IMR-90 (cell line): Measurements from ENCODE around the gene TGFA. TPM values are rescaled to one million over a fixed set of nuclear protein-coding genes. Genes with fewer than 3 reads are reported as not detected.

Source experiments
- ATAC-seq: fragments of 200-7000 bp; cut with Tn5 transposase; 2 replicates; pipeline ENCODE4 v1.9.1; 2020; ENCODE audit warnings: low read depth, mild to moderate bottlenecking, moderate library complexity
- BruUV-seq: library from RNA; stranded (reverse); fragments of 400-500 nt; replicated peaks from 2 replicates; lab custom pipeline; 2021; lab: Mats Ljungman, UMichigan
- CTCF ChIA-PET: fragments of 300-600 bp; formaldehyde crosslinking; extraction: SDS; loops from one replicate; lab custom pipeline; 2021; ENCODE audit warnings: antibody characterized with exemption; lab: Yijun Ruan, JAX
- POLR2A ChIA-PET: fragments of 300-600 bp; sonication (Branson Sonifier 250); formaldehyde crosslinking; loops from one replicate; lab custom pipeline; 2022; ENCODE audit warnings: antibody characterized with exemption; ENCODE audit not compliant: unreplicated experiment; lab: Charles Lee
- DNase-seq: peaks from one replicate; pipeline ENCODE4 v3.0.0; 2013
- H2AFZ ChIP-seq: replicated peaks from 2 replicates; pipeline ENCODE3; 2013; ENCODE audit warnings: low read length, mild to moderate bottlenecking; ENCODE audit not compliant: poor library complexity
- H2AK5ac ChIP-seq: 2 replicates; pipeline ENCODE4 v1.6.1; 2013; ENCODE audit warnings: low read depth, low read length, inconsistent platforms
- H2AK9ac ChIP-seq: replicated peaks from 2 replicates; pipeline ENCODE3; 2013; ENCODE audit warnings: mild to moderate bottlenecking, low read depth, low read length, moderate library complexity; ENCODE audit not compliant: poor library complexity
- H2BK120ac ChIP-seq: 2 replicates; pipeline ENCODE4 v1.6.1; 2013; ENCODE audit warnings: low read depth, low read length, inconsistent platforms
- H2BK15ac ChIP-seq: 3 replicates; pipeline ENCODE4 v1.6.1; 2013; ENCODE audit warnings: low read depth, low read length, inconsistent platforms
- H2BK20ac ChIP-seq: 2 replicates; pipeline ENCODE4 v1.6.1; 2013; ENCODE audit warnings: low read depth, mild to moderate bottlenecking, inconsistent platforms, low read length, moderate library complexity
- H2BK5ac ChIP-seq: 2 replicates; pipeline ENCODE4 v1.6.1; 2013; ENCODE audit warnings: mild to moderate bottlenecking, low read depth, low read length, inconsistent platforms; ENCODE audit not compliant: poor library complexity, severe bottlenecking
- H3K14ac ChIP-seq: replicated peaks from 2 replicates; pipeline ENCODE4 v1.6.1; 2013; ENCODE audit warnings: low read depth, low read length, inconsistent platforms
- H3K18ac ChIP-seq: 2 replicates; pipeline ENCODE4 v1.6.1; 2013; ENCODE audit warnings: low read depth, low read length, control low read depth
- H3K23ac ChIP-seq: 2 replicates; pipeline ENCODE4 v1.6.1; 2013; ENCODE audit warnings: low read depth, low read length, inconsistent platforms
- H3K27ac ChIP-seq: 2 replicates; pipeline ENCODE4 v1.5.1; 2013; ENCODE audit warnings: mild to moderate bottlenecking, control low read depth, low read length; ENCODE audit not compliant: insufficient read depth
- H3K27me3 ChIP-seq: 2 replicates; pipeline ENCODE4 v1.6.1; 2013; ENCODE audit warnings: low read length; ENCODE audit not compliant: control insufficient read depth, insufficient read depth
- H3K36me3 ChIP-seq: 2 replicates; pipeline ENCODE4 v1.6.1; 2013; ENCODE audit warnings: low read length, mixed read lengths; ENCODE audit not compliant: control insufficient read depth, insufficient read depth
- H3K4ac ChIP-seq: 2 replicates; pipeline ENCODE4 v1.6.1; 2013; ENCODE audit warnings: low read depth, low read length, inconsistent platforms
- H3K4me1 ChIP-seq: 2 replicates; pipeline ENCODE4 v1.6.1; 2013; ENCODE audit warnings: low read length, mixed read lengths; ENCODE audit not compliant: control insufficient read depth, insufficient read depth
- H3K4me2 ChIP-seq: 2 replicates; pipeline ENCODE4 v1.6.1; 2013; ENCODE audit warnings: low read depth, mild to moderate bottlenecking, control low read depth, low read length, moderate library complexity
- H3K4me3 ChIP-seq: 2 replicates; pipeline ENCODE4 v1.5.1; 2013; ENCODE audit warnings: low read depth, mild to moderate bottlenecking, control low read depth, low read length, moderate library complexity; ENCODE audit not compliant: insufficient read depth
- H3K56ac ChIP-seq: 2 replicates; pipeline ENCODE4 v1.6.1; 2013; ENCODE audit warnings: low read length, inconsistent platforms; ENCODE audit not compliant: insufficient read depth; ENCODE audit errors: extremely low read depth
- H3K79me1 ChIP-seq, 2 experiments: 2 replicates each; pipeline ENCODE4 v1.6.1; 2013; ENCODE audit warnings: low read length in 2 of 2, inconsistent platforms in 1 of 2, low read depth in 1 of 2
- H3K9ac ChIP-seq: 2 replicates; pipeline ENCODE4 v1.6.1; 2013; ENCODE audit warnings: low read depth, low read length, control low read depth
- H3K9me1 ChIP-seq: 2 replicates; pipeline ENCODE4 v1.6.1; 2013; ENCODE audit warnings: low read length, inconsistent platforms; ENCODE audit not compliant: insufficient read depth
- H3K9me3 ChIP-seq: 2 replicates; pipeline ENCODE4 v1.6.1; 2013; ENCODE audit warnings: low read length; ENCODE audit not compliant: control insufficient read depth, insufficient read depth
- H4K20me1 ChIP-seq: 2 replicates; pipeline ENCODE4 v1.6.1; 2013; ENCODE audit warnings: low read length, inconsistent platforms; ENCODE audit not compliant: insufficient read depth
- H4K5ac ChIP-seq: 2 replicates; pipeline ENCODE4 v1.6.1; 2013; ENCODE audit warnings: mild to moderate bottlenecking, low read depth, low read length, control low read depth
- H4K8ac ChIP-seq, 2 experiments: 2 replicates each; pipeline ENCODE4 v1.6.1; 2013; ENCODE audit warnings: low read depth in 2 of 2, low read length in 2 of 2, control low read depth in 1 of 2, inconsistent platforms in 1 of 2
- H4K91ac ChIP-seq: 2 replicates; pipeline ENCODE4 v1.6.1; 2013; ENCODE audit warnings: low read depth, low read length, inconsistent platforms; ENCODE audit not compliant: insufficient read depth
- CHD1 ChIP-seq: IDR thresholded peaks from 2 replicates; pipeline ENCODE4 v1.6.1; 2012; ENCODE audit warnings: low read depth, low read length, improper control_type of control experiment
- ELK1 ChIP-seq: fragments of 150-350 bp; IDR thresholded peaks from 2 replicates; pipeline ENCODE4 v1.6.1; 2016; ENCODE audit warnings: low read depth, mild to moderate bottlenecking, low read length, moderate library complexity, borderline replicate concordance
- FOS ChIP-seq: fragments of 150-350 bp; IDR thresholded peaks from 2 replicates; pipeline ENCODE4 v1.6.1; 2016; ENCODE audit warnings: low read depth, low read length
- MAZ ChIP-seq: IDR thresholded peaks from 2 replicates; pipeline ENCODE4 v1.6.1; 2012; ENCODE audit warnings: low read depth, mild to moderate bottlenecking, low read length, improper control_type of control experiment, moderate library complexity, borderline replicate concordance
- NFE2L2 ChIP-seq: fragments of 150-350 bp; IDR thresholded peaks from 2 replicates; pipeline ENCODE4 v1.6.1; 2016; ENCODE audit warnings: low read depth, mild to moderate bottlenecking, low read length
- RFX5 ChIP-seq: IDR thresholded peaks from 2 replicates; pipeline ENCODE4 v1.8.0; 2012; ENCODE audit warnings: low read depth, mild to moderate bottlenecking, low read length, moderate library complexity
- SMC3 ChIP-seq: fragments of 150-350 bp; IDR thresholded peaks from 2 replicates; pipeline ENCODE4 v1.6.1; 2016; ENCODE audit warnings: low read depth, mild to moderate bottlenecking, antibody characterized with exemption, low read length, moderate library complexity
- USF2 ChIP-seq: fragments of 150-350 bp; IDR thresholded peaks from 2 replicates; pipeline ENCODE4 v1.6.1; 2017; ENCODE audit warnings: mild to moderate bottlenecking, antibody characterized with exemption, low read length, low read depth
- WGBS, 2 experiments: methylation state at CpG; one replicate each; pipeline versions ENCODE4 v1.1.5 to v1.1.7; 2013; ENCODE audit warnings: missing lambda C conversion rate in 2 of 2; ENCODE audit not compliant: insufficient read length in 1 of 2; ENCODE audit errors: extremely low coverage in 2 of 2; 5-methylcytosine and 5-hydroxymethylcytosine counted together
- dilution Hi-C: fragments of 300-500 bp; cut with HindIII; formaldehyde crosslinking; loops from one replicate; pipeline ENCODE4 v1.14.3; 2018; ENCODE audit warnings: low sequenced_read_pairs; ENCODE audit not compliant: unreplicated experiment
- in situ Hi-C: fragments of 300-500 bp; cut with MboI; formaldehyde crosslinking; loops from 3 replicates; pipeline ENCODE4 v1.14.3; 2019; ENCODE audit warnings: low sequenced_read_pairs, inconsistent platforms, mixed read lengths
- intact Hi-C: fragments of 100-400 bp; cut with micrococcal nuclease; formaldehyde crosslinking; loops from 2 replicates; pipeline ENCODE4 v1.10.0; 2022
- polyA plus RNA-seq, 3 experiments: library from polyadenylated mRNA; depleted of rRNA; stranded (reverse); fragments of >200 nt; gene quantifications; 2 replicates each; pipeline ENCODE4 v1.2.3, GENCODE V29; 2012; ENCODE audit warnings: low replicate concordance in 1 of 3
- total RNA-seq: library from RNA; depleted of rRNA; stranded (reverse); fragments of >200 nt; gene quantifications from 2 replicates; pipeline ENCODE4 v1.2.3, GENCODE V29; 2012

TGFA gene
- total and polyA plus RNA-seq, 2 of the 4 experiments (the other 2 are of a cell fraction) = not detected

GRCh38 chr2:70461414-70461813 lies 92.2 kb downstream of the TGFA start:
- Histone ChIP-seq H3K27me3 (peaks cover 10% of the 10 kb centered on the region), H3K9me1 (no peaks in the 10 kb centered on the region), H3K4me2 (no peak overlapping the region), H2BK120ac (no peak overlapping the region), H3K36me3 (no peaks in the 10 kb centered on the region), H4K8ac (no peak overlapping the region), H3K14ac (no peak overlapping the region), H4K5ac (no peak overlapping the region), H3K56ac (no peak overlapping the region), H3K9ac (no peak overlapping the region), H3K4me3 (no peak overlapping the region), H3K9me3 (no peaks in the 10 kb centered on the region), H3K23ac (no peak overlapping the region), H4K20me1 (no peaks in the 10 kb centered on the region), H3K4me1 (no peaks in the 10 kb centered on the region), H3K79me1 (no peaks in the 10 kb centered on the region), H3K4ac (no peak overlapping the region), H2AFZ (no peak overlapping the region), H2BK20ac (no peak overlapping the region), H4K91ac (no peak overlapping the region), H2AK9ac (no peak overlapping the region), H2BK5ac (no peak overlapping the region), H3K18ac (no peak overlapping the region), H3K27ac (no peak overlapping the region), H2BK15ac (no peak overlapping the region), H2AK5ac (no peak overlapping the region)
- ATAC-seq (no peak), DNase-seq (no peak)
- TF ChIP-seq FOS = no peak
- no peak for TF ChIP-seq RFX5
- TF ChIP-seq USF2 = no peak
- TF ChIP-seq ELK1 = no peak
- TF ChIP-seq NFE2L2 = no peak
- no peak for TF ChIP-seq CHD1
- TF ChIP-seq MAZ = no peak
- TF ChIP-seq SMC3 = no peak
- in situ Hi-C loops (no loop called here), intact Hi-C loops (no loop called here), dilution Hi-C loops (no loop called here)
- BruUV-seq = no TSS peak
- ChIA-PET POLR2A (no interaction called here), CTCF (no interaction called here)
- WGBS, 2 experiments = no CpG with 5 or more reads among the region's 4 CpGs
